Fibroblast of skin of scalp (primary cell): Measurements from ENCODE around the gene PLA1A.
"Not testable (repeated sequence)": the region's sequence is repeated elsewhere in the genome, so short reads cannot be mapped to it uniquely, and the experiment has no call there.

Source experiments
- DNase-seq: peaks from one replicate; pipeline ENCODE4 v3.0.0-alpha.2; 2013

The PLA1A gene

DNA sequence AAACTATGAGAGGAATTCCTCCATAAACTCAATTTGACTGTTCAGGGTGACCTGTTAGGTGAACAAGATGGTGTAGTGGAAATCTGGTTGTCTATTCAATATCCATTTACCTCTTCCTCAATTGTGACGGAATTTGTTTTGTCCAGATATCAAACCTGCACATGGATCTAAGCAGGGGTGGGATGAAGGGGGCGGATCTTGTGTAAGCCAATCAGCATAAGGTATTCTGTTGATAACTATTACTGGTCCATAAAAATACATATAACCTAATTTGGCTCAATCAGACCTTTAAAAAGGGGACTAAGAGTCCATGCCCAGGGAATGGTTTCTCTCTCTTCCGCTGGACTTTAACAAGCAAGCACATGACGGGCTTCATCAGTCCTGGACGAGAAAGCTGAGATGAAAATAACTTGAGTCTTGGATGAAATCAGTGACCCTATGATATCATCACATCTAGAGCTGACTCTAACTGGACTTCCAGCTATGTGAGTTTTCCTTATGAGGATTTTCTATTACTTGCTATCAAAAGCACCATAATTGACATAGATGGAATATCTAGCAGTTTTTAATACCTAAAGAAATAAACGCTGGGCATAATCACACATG, 68.4 kb downstream of the PLA1A start:
- no peak for DNase-seq

DNA sequence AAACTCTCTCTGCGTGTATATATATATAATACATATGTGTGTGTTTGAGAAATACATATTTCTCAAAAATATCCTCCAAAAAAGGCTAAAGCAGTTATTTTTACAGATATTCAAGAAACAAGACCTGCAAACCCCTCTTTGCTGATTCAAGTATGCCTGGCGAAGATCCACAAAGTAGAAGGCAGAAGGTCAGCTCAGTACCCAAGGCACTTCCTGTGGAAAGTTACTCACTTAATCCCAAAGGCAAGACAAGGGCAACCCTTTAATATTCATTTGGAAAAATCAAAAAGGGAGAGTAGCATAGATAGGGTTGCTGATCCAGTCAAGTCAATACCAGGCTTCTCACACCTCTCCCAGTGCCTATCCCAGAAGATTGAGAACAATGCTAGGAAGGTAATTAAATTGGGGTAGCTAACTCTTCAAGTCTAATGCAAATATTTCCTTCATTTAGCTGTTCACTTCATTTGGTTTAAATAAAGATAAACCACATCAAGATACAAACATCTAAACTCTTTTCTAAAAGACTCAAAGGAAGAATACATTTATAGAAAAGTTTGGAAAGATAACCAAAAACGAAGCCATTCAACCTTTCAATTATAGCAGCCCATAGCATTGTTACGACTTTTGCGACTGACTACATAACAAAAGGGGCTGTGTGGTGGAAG, 72.4 kb downstream of the PLA1A start:
- DNase-seq = no peak

DNA sequence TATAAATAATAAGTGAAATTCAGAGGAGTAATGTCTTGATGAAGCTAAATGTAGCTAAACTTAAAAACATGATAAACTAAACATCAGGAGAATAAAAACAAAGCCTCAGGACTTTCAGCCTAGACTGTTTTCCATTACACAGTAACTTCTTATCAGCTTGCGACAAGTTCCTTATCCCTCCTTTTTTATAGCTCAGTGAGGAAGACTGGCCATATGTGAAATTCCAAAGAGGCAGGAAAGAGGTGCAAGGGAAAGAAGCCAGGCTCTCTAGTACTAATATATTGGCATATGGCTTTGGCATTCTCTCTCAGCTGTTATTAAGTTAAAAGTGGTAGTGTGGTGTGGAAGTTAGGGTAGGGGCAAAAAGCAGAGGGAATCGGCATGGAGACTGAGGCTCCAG, 75.1 kb downstream of the PLA1A start:
- no peak for DNase-seq

DNA sequence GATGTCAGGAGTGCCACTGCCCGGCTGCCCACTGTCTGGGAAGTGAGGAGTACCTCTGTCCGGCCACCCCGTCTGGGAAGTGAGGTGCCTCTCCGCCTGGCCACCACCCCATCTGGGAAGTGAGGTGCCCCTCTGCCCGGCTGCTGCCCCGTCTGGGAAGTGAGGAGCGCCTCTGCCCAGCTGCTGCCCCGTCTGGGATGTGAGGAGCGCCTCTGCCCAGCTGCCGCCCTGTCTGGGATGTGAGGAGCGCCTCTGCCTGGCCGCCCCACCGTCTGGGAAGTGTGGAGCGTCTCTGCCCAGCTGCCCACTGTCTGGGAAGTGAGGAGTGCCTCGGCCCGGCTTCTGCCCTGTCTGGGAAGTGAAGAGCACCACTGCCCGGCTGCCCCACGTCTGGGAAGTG, 76.2 kb downstream of the PLA1A start:
- no peak for DNase-seq

DNA sequence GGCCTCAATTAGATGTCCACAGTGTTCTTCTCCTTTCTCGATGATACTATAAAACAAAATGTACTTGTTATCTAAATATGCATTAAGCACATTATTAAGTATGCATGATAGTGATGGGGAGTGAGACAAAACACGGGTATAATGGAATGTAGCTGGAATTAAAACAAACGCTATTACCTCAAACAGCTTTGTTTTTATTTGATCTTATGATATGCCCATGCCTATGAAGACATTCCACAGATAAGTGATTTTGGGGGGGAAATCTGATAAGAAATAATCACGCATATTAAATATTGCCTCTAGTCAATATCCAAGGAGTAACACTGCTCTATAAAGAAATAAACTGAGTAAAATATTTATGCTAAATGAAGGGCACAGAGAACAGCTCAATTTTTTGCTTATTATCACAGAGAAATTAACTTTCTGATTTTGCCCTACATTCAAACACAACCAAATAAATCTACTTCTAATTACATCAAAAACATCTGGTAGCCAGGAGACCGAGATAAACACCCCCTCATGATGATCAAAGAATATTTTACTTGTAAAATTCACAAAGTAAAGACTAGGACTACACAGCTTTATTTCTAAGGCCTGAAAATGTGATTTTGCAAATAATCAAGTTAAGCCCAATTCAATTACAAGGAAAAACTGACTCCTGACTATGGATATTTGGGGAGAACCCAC, 77.6 kb downstream of the PLA1A start:
- DNase-seq = no peak

DNA sequence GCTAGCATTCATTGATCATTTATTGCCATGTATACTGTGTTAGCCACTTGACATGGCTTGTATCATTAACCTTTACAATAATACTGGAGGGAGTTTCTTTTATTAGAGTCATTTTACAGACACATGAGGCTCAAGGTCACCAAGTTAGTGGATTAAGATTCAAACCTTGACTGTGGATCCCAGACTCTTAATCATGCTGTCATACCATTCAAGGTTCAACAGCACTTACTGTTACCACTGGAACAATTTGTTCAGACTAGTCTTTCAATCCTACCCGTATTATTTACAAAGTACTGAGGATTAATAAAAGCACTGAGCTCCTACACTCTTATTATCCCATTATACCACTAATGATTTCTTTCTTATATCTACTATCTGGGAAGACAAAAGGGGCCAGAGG, 78.3 kb downstream of the PLA1A start:
- no peak for DNase-seq

DNA sequence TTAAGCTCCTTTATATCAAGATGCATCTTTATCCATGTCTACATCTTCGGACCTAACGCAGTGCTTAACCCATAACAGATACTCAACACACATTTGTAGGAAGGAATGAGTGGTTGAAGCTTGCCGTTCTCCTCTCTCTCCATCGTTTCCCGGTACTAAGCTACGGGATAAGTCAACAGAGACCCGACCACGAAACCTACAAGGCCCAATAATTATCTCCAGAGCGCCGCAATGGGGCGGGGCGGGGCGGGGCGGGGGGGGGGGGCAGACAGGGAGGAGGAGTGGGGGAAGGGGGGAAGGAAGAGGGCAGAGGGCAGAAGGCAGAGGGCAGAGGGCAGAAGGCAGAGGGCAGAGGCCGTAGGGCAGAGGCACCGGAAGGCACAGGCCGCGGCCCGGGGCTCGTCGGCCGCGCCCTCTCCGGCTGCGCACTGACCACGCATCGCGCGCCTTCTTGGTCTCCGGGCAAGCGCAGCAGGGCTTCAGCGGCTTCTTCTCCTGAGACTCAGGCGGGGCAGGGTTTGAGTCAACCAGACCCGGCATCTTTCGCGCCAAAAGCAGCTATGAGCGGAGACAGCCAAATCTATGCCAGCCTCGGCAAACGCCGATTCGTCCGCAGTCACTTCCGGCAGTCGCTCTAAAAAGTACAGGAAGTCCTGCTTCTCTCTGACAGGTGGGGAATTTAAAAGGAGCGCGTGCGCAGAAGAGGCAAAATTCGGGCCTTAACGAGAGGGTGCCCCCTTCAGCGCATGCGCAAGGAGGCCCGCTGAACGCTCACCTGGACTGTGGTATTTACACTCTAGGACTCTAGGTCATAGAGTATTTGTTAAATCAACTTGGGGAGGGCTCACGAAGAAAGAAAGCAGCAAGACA, 79.3 kb downstream of the PLA1A start, which contains the start of gene COX17:
Gene COX17, minus strand, starts transcription at position 636 of the 870 bp plus-strand sequence. Its CDS starts 96 bp downstream, at position 540.
- DNase-seq = peak; percentile 95

DNA sequence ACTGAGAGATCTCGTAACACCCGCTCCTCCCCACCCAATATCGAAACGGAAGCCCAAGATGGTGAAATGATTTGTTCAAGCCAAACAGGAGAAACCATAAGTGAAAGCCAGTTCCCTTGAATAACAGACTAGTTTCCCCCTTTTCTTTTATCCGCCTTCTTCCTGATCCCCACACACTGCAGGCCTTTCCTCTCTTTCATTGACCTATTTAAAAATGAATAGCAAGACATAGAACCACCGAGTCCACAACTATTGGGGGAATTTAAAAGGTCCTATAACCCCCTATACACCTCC, 79.9 kb downstream of the PLA1A start:
- no peak for DNase-seq

DNA sequence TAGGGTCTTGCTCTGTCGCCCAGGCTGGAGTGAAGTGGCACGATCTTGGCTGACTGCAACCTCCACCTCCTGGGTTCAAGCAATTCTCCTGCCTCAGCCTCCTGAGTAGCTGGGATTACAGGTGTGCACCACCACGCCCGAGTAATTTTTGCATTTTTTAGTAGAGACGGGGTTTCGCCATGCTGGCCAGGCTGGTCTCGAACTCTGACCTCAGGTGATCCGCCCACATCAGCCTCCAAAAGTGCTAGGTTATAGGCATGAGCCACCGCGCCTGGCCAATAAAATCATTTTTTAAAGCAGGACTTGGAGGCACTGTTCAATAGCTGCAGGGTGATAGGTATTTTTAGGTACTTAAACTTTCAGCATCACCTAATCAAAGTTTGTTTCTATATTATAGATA, 80.5 kb downstream of the PLA1A start:
- DNase-seq = not testable (repeated sequence)
